GM20431 (cell line): ENCODE results near the gene AKAP6.

ENCODE experiments used
- in situ Hi-C: fragments of 300-500 bp; cut with MseI, MboI; formaldehyde crosslinking; loops from one replicate; pipeline ENCODE4 v1.15.0; 2020; ENCODE audit warnings: low sequenced_read_pairs; ENCODE audit not compliant: unreplicated experiment

AKAP6 gene

GRCh38 chr14:32561520-32561919 is 232.4 kb downstream of the AKAP6 start:
- in situ Hi-C loops: no loop called here

DNA sequence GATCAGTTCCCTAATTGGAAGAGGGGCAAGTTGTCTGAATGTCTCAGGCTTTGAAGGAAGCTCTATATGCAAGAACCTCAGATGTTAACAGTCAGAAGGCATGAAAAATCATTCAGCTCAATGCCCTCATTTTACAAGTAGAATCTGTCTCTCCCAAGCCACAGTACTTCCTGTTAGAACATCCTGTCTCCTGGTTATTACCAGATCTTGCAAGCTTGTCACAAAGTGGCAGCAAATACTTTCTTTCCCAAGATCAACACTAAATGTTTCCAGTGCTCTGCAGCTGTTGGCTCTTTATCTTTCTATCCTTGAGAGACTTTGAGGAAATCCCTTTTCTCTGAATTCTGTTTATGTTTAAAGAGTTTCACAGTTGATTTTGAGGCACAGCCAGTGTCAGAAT is 235.5 kb downstream of the AKAP6 start:
- in situ Hi-C loops: no loop called here

DNA sequence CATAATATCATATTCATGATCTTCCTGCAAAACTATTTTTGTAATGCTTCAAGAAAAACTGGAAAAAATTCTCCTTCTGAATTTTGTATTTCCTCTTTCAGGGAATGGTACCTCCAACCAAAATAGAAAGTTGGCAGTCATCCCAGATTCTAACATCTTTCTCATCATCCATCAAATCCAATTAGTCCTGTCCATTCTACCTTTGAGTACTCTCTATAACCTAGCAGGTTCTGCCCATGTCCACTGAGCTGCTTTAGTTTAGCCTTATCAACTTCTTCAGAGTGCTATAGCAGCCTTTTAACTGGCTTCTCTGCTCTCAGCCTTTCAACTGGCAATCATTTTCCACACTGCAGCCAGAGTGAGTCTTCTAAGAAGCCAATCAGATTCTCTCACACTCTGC is 236.2 kb downstream of the AKAP6 start:
- in situ Hi-C loops: no loop called here

DNA sequence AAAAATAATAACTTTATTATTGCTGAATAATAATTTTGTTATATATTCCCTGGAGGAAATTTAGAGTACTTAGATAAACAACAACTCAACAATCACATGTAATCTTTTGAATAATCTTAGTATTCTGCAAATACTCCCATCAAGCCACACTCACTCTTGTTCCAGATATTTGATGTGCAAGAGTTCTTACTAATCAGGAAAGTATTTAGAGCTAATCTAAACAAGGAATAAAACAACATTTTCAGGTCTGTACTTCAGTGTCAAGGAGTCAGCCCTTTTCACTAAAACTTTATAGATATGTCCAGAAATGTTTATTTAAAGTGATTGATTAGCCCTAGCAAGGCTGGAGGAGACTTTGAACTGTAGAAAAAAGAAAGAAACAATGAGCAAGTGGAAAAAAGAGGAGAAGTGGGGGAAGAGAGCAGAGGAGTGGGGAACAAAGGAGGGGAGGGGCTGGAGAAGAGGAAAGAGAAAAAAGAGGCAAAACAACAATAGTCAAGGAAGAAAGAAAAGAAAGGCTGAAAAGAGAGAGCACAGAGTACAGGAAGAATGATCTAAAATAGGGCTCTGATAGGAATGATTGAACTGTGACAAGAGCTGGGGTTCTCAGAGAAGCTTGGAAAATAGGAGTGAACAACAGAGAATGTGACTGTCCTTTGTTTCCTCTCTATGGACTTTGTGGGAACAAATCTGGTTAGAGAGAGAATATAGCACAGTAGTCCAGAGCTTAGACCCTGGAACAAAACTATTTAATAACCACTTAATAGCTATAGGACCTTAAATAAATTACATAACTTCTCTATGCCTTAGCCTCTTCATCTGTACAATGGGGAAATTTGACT is 238.7 kb downstream of the AKAP6 start:
- in situ Hi-C loops: no loop called here

GRCh38 chr14:32571551-32571950 is 242.5 kb downstream of the AKAP6 start:
- in situ Hi-C loops: no loop called here

DNA sequence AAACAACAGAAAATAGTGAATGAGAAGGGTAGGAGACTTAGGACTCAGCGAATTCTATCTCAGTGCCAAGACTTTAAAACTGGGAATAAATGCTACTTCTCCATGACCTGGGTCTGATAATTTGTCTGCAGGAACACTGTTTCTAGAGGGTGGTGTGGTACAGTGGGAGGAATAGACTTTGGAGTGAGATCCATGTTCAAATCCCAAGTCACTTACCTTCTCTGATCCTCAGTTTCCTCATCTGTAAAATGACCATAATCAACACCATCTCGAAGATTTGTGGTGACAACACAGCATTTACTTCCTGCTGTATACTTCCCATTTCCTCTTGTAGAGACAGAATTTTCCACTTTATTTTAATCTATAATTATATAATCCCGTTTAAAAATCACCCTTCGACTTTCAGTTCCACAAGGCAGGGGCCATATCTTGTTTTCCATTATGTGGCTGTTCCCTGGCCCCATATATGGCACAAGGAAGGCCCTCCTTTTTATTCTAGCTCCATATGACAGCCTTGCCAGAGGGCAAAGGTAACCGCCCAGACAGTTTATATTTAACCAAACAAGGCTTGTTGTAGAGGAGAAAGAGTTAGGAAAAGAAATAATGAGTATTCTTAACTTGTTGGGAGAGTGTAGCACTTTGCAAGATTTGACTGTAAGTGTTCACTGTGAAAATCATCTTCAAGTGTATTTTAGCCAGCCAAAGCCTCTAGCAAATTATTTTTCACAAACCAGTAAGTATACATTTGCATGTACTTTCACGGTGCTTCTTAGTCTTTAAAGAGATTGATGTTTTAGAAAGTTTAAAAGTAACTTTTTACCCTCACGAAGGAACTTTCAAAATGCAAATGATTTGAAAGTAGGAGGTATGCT is 243.1 kb downstream of the AKAP6 start:
- in situ Hi-C loops: no loop called here

DNA sequence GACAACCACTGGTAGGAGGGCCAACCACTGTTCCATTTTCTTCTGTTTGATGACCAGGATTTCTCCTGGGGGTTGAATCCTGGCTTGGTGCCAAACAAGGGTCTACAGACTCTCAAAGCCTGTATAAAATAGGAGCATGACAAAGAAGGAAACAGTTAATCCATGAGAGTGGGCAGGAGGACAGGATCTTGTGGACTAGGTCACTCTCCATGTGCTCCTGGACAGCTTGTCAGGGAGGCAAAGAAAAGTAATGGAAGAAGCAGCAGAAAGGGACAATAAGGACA is 243.7 kb downstream of the AKAP6 start:
- in situ Hi-C loops: no loop called here

GRCh38 chr14:32574269-32574668 is 245.2 kb downstream of the AKAP6 start:
- in situ Hi-C loops: no loop called here

GRCh38 chr14:32576088-32576795 is 247.1 kb downstream of the AKAP6 start:
- in situ Hi-C loops: loop anchor here (25.0 kb wide), 2 partner anchors 1211 to 1736 kb away; no protein-coding TSS in a partner anchor

DNA sequence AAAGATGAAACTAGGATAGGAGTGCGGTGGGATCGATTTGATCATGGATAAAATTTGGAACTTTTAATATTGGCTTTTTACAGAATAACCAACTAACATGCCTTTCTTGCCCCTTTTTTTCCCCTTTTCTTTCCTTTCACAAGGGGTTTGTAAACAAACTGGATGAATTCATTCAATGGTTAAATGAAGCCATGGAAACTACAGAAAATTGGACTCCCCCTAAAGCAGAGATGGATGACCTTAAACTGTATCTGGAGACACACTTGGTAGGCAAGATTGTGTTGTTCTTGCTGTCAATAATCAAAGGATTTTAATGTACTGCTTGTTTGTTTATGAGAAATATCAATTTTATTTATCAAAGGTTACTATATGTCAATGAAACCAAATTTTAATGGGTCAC is 247.9 kb downstream of the AKAP6 start:
- in situ Hi-C loops: loop anchor here (25.0 kb wide), 2 partner anchors 1210 to 1735 kb away; no protein-coding TSS in a partner anchor

DNA sequence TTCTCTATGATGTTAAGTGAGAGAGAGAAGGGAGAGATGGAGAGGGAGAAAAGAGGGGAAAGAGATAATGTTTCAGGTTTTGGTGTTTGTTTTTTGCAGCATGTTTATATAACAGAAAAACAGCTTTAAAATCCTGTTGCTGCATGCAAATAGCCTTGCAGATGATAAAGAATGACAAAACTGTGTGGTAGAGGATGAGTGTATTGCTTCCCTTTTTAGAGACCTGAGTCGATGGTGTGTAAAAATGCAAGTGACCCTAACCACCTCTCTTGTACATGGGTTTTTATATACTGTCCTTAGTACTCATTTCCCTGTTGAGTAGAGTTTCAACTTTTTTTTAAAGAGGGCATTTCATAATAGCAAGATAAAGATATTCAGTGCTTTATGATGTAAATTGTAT is 249.1 kb downstream of the AKAP6 start:
- in situ Hi-C loops: loop anchor here (25.0 kb wide), 2 partner anchors 1209 to 1734 kb away; no protein-coding TSS in a partner anchor

DNA sequence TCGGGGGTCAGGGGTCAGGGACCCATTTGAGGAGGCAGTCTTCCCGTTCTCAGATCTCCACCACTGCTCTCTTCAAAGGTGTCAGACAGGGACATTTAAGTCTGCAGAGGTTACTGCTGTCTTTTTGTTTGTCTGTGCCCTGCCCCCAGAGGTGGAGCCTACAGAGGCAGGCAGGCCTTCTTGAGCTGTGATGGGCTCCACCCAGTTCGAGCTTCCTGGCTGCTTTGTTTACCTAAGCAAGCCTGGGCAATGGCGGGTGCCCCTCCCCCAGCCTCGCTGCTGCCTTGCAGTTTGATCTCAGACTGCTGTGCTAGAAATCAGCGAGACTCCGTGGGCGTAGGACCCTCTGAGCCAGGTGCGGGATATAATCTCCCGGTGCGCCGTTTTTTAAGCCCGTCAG is 254.3 kb downstream of the AKAP6 start:
- in situ Hi-C loops: loop anchor here (25.0 kb wide), 2 partner anchors 1204 to 1729 kb away; no protein-coding TSS in a partner anchor

- in situ Hi-C loops: loop anchor here (25.0 kb wide), 2 partner anchors 1203 to 1728 kb away; no protein-coding TSS in a partner anchor
Observed at GRCh38 chr14:32584079-32584478, 255.0 kb downstream of the AKAP6 start.

GRCh38 chr14:32587461-32587860 is 258.4 kb downstream of the AKAP6 start:
- in situ Hi-C loops: loop anchor here (25.0 kb wide), 2 partner anchors 1200 to 1725 kb away; no protein-coding TSS in a partner anchor

GRCh38 chr14:32588448-32589320 is 259.6 kb downstream of the AKAP6 start:
- in situ Hi-C loops: loop anchor here (25.0 kb wide), 2 partner anchors 1199 to 1724 kb away; no protein-coding TSS in a partner anchor

DNA sequence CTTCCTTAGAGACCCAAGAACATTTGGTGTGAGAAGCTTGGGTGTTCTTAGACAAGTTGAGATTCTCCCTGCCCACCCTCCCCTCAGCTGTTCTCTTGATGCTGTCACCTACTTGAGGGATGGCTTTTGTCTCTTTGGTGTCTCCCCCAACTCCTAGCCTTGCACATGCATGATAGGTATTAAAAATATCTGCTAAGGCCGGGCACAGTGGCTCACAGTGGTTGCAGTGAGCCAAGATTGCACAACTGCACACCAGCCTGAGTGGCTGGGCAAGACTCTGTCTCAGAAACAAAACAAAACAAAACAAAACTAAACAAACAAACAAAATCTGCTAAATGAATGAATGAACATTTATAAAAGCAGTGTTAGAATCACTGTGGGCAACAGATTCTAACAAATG is 261.1 kb downstream of the AKAP6 start:
- in situ Hi-C loops: loop anchor here (25.0 kb wide), 2 partner anchors 1197 to 1722 kb away; no protein-coding TSS in a partner anchor

GRCh38 chr14:32593290-32593942 is 264.3 kb downstream of the AKAP6 start:
- in situ Hi-C loops: loop anchor here (25.0 kb wide), 2 partner anchors 1194 to 1719 kb away; no protein-coding TSS in a partner anchor

- in situ Hi-C loops: loop anchor here (25.0 kb wide), 2 partner anchors 1193 to 1718 kb away; no protein-coding TSS in a partner anchor
Observed at GRCh38 chr14:32594766-32595165, 265.7 kb downstream of the AKAP6 start.
